ENCODE data around the gene RAP1GAP2.
A peak's percentile ranks its signal among the peaks of the same experiment; 100 is the strongest.
"Not testable (repeated sequence)": the region's sequence is repeated elsewhere in the genome, so short reads cannot be mapped to it uniquely, and the experiment has no call there.

RAP1GAP2 gene

DNA sequence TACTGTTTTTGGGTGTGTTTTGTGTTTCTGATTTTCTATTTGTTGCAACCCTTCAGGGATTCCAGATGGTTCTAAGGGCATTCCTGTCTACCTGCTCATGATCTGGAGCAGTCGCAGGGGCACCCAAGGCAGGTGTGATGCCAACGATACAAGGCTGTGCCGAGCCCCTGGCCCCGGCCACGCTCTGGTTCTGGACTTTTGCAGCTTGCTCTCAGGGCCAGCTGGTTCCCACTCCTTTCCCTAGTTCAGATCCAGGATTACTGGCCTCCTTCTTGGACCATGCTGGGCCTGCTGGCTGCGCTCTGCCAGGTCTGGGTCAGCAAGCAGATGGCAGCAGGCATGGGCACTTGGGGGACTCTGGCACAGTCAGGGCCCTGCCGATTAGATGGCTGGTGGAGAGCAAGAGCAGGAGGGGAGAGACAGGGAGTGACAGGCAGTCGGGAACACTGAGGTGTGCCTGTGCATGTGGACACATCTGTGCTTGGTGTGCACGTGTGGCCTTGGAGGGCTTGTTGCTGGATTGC is 15.2 kb upstream of the RAP1GAP2 start:
- ChIA-PET CTCF (no interaction called here), POLR2A (no interaction called here)
- no peak overlapping the region for H3K4me3 ChIP-seq (ENCODE audit: low read depth, low read length)
- TF ChIP-seq ZNF600 (tag by site-specific recombination; IDR thresholded peaks at IDR 0.05), result 0 out of 2 replicates have a peak, but pooled peaks have one; percentile 10
- no peak for TF ChIP-seq ZNF626 (tag by site-specific recombination; IDR thresholded peaks at IDR 0.05)
- no peak overlapping the region for H3K27ac ChIP-seq (ENCODE audit: extremely low read depth, low read depth, low read length)
- 0 out of 2 replicates have a peak, but pooled peaks cover 3% of the 10 kb centered on the region for H3K4me1 ChIP-seq (ENCODE audit: control insufficient read depth, insufficient read depth, low read length)
- no peaks in the 10 kb centered on the region for H3K36me3 ChIP-seq (ENCODE audit: control insufficient read depth in 2 of 2, insufficient read depth in 1 of 2, low read length in 2 of 2)
- no peaks in the 10 kb centered on the region for H3K9me3 ChIP-seq (ENCODE audit: control insufficient read depth, insufficient read depth, low read depth, low read length)

DNA sequence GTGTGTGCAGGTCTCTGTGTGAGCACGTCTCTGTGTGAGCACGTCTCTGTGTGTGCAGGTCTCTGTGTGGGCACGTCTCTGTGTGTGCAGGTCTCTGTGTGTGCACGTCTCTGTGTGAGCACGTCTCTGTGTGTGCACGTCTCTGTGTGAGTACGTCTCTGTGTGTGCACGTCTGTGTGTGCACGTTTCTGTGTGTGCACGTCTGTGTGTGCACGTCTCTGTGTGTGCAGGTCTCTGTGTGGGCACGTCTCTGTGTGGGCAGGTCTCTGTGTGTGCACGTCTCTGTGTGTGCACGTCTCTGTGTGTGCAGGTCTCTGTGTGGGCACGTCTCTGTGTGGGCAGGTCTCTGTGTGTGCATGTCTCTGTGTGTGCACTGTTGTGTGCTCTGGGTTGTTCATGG is 14.6 kb upstream of the RAP1GAP2 start:
- CTCF ChIA-PET; H3K36me3 ChIP-seq (ENCODE audit: control insufficient read depth in 2 of 2, insufficient read depth in 1 of 2, low read length in 2 of 2); H3K27ac ChIP-seq (ENCODE audit: extremely low read depth, low read depth, low read length); H3K4me1 ChIP-seq (ENCODE audit: control insufficient read depth, insufficient read depth, low read length); POLR2A ChIA-PET; H3K4me3 ChIP-seq (ENCODE audit: low read depth, low read length); H3K9me3 ChIP-seq (ENCODE audit: control insufficient read depth, insufficient read depth, low read depth, low read length): not testable (repeated sequence)
- TF ChIP-seq, protein P1, sequence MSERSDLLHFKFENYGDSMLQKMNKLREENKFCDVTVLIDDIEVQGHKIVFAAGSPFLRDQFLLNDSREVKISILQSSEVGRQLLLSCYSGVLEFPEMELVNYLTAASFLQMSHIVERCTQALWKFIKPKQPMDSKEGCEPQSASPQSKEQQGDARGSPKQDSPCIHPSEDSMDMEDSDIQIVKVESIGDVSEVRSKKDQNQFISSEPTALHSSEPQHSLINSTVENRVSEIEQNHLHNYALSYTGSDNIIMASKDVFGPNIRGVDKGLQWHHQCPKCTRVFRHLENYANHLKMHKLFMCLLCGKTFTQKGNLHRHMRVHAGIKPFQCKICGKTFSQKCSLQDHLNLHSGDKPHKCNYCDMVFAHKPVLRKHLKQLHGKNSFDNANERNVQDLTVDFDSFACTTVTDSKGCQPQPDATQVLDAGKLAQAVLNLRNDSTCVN (tag by site-specific recombination; optimal IDR thresholded peaks at IDR 0.05), result peak; percentile 17
- TF ChIP-seq, protein P2, sequence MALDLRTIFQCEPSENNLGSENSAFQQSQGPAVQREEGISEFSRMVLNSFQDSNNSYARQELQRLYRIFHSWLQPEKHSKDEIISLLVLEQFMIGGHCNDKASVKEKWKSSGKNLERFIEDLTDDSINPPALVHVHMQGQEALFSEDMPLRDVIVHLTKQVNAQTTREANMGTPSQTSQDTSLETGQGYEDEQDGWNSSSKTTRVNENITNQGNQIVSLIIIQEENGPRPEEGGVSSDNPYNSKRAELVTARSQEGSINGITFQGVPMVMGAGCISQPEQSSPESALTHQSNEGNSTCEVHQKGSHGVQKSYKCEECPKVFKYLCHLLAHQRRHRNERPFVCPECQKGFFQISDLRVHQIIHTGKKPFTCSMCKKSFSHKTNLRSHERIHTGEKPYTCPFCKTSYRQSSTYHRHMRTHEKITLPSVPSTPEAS (tag by site-specific recombination; IDR thresholded peaks at IDR 0.05), result peak; percentile 91

DNA sequence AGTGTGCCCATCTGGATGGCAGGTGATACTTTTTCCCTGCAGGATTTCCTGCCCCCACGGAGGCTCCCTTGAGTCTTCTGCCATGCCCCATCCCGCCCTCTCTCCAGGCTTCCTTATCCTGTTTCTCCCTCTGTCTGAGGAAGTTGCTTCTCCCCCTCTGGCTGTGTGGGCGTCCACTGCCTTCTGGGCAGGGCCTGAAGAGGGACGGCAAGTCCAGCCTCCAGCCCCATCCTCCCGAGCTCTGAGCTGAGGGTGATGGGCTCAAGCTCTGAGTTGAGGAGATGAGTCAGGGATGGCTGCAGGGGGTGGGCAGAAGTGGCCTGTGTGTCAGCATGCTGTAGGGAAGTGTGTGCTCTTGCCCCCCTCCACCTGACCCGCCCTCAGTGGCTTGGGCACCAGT is 14.2 kb upstream of the RAP1GAP2 start:
- POLR2A ChIA-PET, result interaction anchor here (0.6 kb wide), 1 partner anchor 176 kb away, joined by 5 read pairs; no protein-coding TSS in a partner anchor
- Histone ChIP-seq H3K4me3 (ENCODE audit: low read depth, low read length) (no peak overlapping the region), H3K9me3 (ENCODE audit: control insufficient read depth, insufficient read depth, low read depth, low read length) (no peaks in the 10 kb centered on the region), H3K36me3 (ENCODE audit: control insufficient read depth in 2 of 2, insufficient read depth in 1 of 2, low read length in 2 of 2) (no peaks in the 10 kb centered on the region), H3K4me1 (ENCODE audit: control insufficient read depth, insufficient read depth, low read length) (0 out of 2 replicates have a peak, but pooled peaks cover 3% of the 10 kb centered on the region), H3K27ac (ENCODE audit: extremely low read depth, low read depth, low read length) (no peak overlapping the region)
- CTCF ChIA-PET, result no interaction called here
- TF ChIP-seq ZFHX2 (tag by site-specific recombination; conservative IDR thresholded peaks at IDR 0.05) (peak; percentile 78), GLIS1 (tag by site-specific recombination; IDR thresholded peaks at IDR 0.05) (peak; percentile 70; the same call in 1 of the 2 replicates), ZNF138 (tag by site-specific recombination; IDR thresholded peaks at IDR 0.05; ENCODE audit: borderline replicate concordance) (no peak), ZNF585B (tag by site-specific recombination; IDR thresholded peaks at IDR 0.05) (no peak), REPIN1 (tag by site-specific recombination; IDR thresholded peaks at IDR 0.05; ENCODE audit: low read depth) (no peak), ZNF202 (tag by site-specific recombination; IDR thresholded peaks at IDR 0.05; ENCODE audit: borderline replicate concordance) (no peak), ZIC2 (tag by site-specific recombination; IDR thresholded peaks at IDR 0.05) (peak; percentile 64), ZNF837 (tag by site-specific recombination; IDR thresholded peaks at IDR 0.05) (no peak), ZNF24 (tag by site-specific recombination; IDR thresholded peaks at IDR 0.05) (no peak), EGR2 (tag by site-specific recombination; IDR thresholded peaks at IDR 0.05; ENCODE audit: low read depth) (peak; percentile 77), KLF7 (tag by site-specific recombination; IDR thresholded peaks at IDR 0.05; ENCODE audit: borderline replicate concordance) (no peak)
- TF ChIP-seq, protein P3, sequence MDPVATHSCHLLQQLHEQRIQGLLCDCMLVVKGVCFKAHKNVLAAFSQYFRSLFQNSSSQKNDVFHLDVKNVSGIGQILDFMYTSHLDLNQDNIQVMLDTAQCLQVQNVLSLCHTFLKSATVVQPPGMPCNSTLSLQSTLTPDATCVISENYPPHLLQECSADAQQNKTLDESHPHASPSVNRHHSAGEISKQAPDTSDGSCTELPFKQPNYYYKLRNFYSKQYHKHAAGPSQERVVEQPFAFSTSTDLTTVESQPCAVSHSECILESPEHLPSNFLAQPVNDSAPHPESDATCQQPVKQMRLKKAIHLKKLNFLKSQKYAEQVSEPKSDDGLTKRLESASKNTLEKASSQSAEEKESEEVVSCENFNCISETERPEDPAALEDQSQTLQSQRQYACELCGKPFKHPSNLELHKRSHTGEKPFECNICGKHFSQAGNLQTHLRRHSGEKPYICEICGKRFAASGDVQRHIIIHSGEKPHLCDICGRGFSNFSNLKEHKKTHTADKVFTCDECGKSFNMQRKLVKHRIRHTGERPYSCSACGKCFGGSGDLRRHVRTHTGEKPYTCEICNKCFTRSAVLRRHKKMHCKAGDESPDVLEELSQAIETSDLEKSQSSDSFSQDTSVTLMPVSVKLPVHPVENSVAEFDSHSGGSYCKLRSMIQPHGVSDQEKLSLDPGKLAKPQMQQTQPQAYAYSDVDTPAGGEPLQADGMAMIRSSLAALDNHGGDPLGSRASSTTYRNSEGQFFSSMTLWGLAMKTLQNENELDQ (tag by site-specific recombination; IDR thresholded peaks at IDR 0.05; ENCODE audit: low read depth), result no peak
- TF ChIP-seq, protein P4, sequence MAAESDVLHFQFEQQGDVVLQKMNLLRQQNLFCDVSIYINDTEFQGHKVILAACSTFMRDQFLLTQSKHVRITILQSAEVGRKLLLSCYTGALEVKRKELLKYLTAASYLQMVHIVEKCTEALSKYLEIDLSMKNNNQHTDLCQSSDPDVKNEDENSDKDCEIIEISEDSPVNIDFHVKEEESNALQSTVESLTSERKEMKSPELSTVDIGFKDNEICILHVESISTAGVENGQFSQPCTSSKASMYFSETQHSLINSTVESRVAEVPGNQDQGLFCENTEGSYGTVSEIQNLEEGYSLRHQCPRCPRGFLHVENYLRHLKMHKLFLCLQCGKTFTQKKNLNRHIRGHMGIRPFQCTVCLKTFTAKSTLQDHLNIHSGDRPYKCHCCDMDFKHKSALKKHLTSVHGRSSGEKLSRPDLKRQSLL (tag by site-specific recombination; IDR thresholded peaks at IDR 0.05), result no peak
- TF ChIP-seq, protein P5, sequence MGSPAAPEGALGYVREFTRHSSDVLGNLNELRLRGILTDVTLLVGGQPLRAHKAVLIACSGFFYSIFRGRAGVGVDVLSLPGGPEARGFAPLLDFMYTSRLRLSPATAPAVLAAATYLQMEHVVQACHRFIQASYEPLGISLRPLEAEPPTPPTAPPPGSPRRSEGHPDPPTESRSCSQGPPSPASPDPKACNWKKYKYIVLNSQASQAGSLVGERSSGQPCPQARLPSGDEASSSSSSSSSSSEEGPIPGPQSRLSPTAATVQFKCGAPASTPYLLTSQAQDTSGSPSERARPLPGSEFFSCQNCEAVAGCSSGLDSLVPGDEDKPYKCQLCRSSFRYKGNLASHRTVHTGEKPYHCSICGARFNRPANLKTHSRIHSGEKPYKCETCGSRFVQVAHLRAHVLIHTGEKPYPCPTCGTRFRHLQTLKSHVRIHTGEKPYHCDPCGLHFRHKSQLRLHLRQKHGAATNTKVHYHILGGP (tag by site-specific recombination; IDR thresholded peaks at IDR 0.05), result no peak
